HEK293 (cell line): Measurements from ENCODE around the gene PFAS.

Experiments
- GFI1B ChIP-seq: fragments of 450-650 bp; formaldehyde crosslinking; IDR thresholded peaks from 2 replicates; pipeline ENCODE4 v1.5.1; 2016; ENCODE audit warnings: missing biosample characterization, missing genetic modification characterization
- PRDM2 ChIP-seq: fragments of 450-650 bp; formaldehyde crosslinking; IDR thresholded peaks from 2 replicates; pipeline ENCODE4 v1.5.1; 2016; ENCODE audit warnings: missing biosample characterization, missing genetic modification characterization, borderline replicate concordance
- TSHZ1 ChIP-seq: fragments of 450-650 bp; formaldehyde crosslinking; IDR thresholded peaks from 2 replicates; pipeline ENCODE4 v1.5.1; 2016; ENCODE audit warnings: missing biosample characterization, missing genetic modification characterization, borderline replicate concordance
- ZFP37 ChIP-seq: fragments of 450-650 bp; formaldehyde crosslinking; IDR thresholded peaks from 2 replicates; pipeline ENCODE4 v1.5.1; 2016; ENCODE audit warnings: missing biosample characterization, missing genetic modification characterization
- ZFP69B ChIP-seq: fragments of 450-650 bp; formaldehyde crosslinking; IDR thresholded peaks from 2 replicates; pipeline ENCODE4 v1.5.1; 2016; ENCODE audit warnings: missing biosample characterization, missing genetic modification characterization
- ZNF155 ChIP-seq: fragments of 450-650 bp; formaldehyde crosslinking; IDR thresholded peaks from 2 replicates; pipeline ENCODE4 v1.5.1; 2016; ENCODE audit warnings: missing biosample characterization, missing genetic modification characterization
- ZNF157 ChIP-seq: fragments of 450-650 bp; formaldehyde crosslinking; IDR thresholded peaks from 2 replicates; pipeline ENCODE4 v1.5.1; 2016; ENCODE audit warnings: missing biosample characterization, missing genetic modification characterization
- ZNF169 ChIP-seq: fragments of 450-650 bp; formaldehyde crosslinking; IDR thresholded peaks from 2 replicates; pipeline ENCODE4 v1.5.1; 2016; ENCODE audit warnings: missing biosample characterization, missing genetic modification characterization
- ZNF19 ChIP-seq: fragments of 450-650 bp; formaldehyde crosslinking; IDR thresholded peaks from 2 replicates; pipeline ENCODE4; 2016; ENCODE audit warnings: missing biosample characterization, missing genetic modification characterization, low read depth
- ZNF274 ChIP-seq, 2 experiments: fragments of 200-500 bp in 1 of 2; fragments of 450-650 bp in 1 of 2; sonication (Bioruptor generic) in 1 of 2; formaldehyde crosslinking in 1 of 2; IDR thresholded peaks; 2 replicates each; pipeline versions ENCODE4 v1.5.1 to v1.6.1; 2014 to 2016; ENCODE audit warnings: borderline replicate concordance in 1 of 2, inconsistent platforms in 1 of 2, low read length in 1 of 2, missing biosample characterization in 1 of 2, missing genetic modification characterization in 1 of 2
- ZNF311 ChIP-seq: fragments of 450-650 bp; formaldehyde crosslinking; IDR thresholded peaks from 2 replicates; pipeline ENCODE4 v1.5.1; 2017; ENCODE audit warnings: missing biosample characterization, missing genetic modification characterization, borderline replicate concordance
- ZNF404 ChIP-seq: fragments of 450-650 bp; formaldehyde crosslinking; IDR thresholded peaks from 2 replicates; pipeline ENCODE4 v1.5.1; 2017; ENCODE audit warnings: missing biosample characterization, missing genetic modification characterization
- ZNF510 ChIP-seq: fragments of 450-650 bp; formaldehyde crosslinking; IDR thresholded peaks from 2 replicates; pipeline ENCODE4 v1.5.1; 2018; ENCODE audit warnings: mild to moderate bottlenecking, missing genetic modification characterization, missing biosample characterization; ENCODE audit not compliant: insufficient replicate concordance
- ZNF529 ChIP-seq: fragments of 450-650 bp; formaldehyde crosslinking; IDR thresholded peaks from 2 replicates; pipeline ENCODE4 v1.5.1; 2017; ENCODE audit warnings: missing genetic modification characterization, missing biosample characterization; ENCODE audit not compliant: insufficient replicate concordance
- ZNF776 ChIP-seq: fragments of 450-650 bp; formaldehyde crosslinking; IDR thresholded peaks from 2 replicates; pipeline ENCODE4 v1.5.0; 2017; ENCODE audit warnings: missing biosample characterization, missing genetic modification characterization, borderline replicate concordance
- ZNF837 ChIP-seq: fragments of 450-650 bp; formaldehyde crosslinking; IDR thresholded peaks from 2 replicates; pipeline ENCODE4 v1.5.1; 2016; ENCODE audit warnings: missing biosample characterization, missing genetic modification characterization
- ZSCAN23 ChIP-seq: fragments of 450-650 bp; formaldehyde crosslinking; IDR thresholded peaks from 2 replicates; pipeline ENCODE4 v1.5.1; 2016; ENCODE audit warnings: missing biosample characterization, missing genetic modification characterization
- TF ChIP-seq, protein P1 (sequence below): IDR thresholded peaks from 2 replicates; pipeline ENCODE4 v1.6.1; 2011; ENCODE audit warnings: mild to moderate bottlenecking, low read depth, low read length, borderline replicate concordance
- TF ChIP-seq, protein P2 (sequence below): fragments of 450-650 bp; formaldehyde crosslinking; IDR thresholded peaks from 2 replicates; pipeline ENCODE4 v1.5.1; 2017; ENCODE audit warnings: missing biosample characterization, missing genetic modification characterization
- TF ChIP-seq, protein P3 (sequence below): fragments of 450-650 bp; IDR thresholded peaks from 2 replicates; pipeline ENCODE4 v1.5.1; 2018; ENCODE audit warnings: missing biosample characterization, missing genetic modification characterization
- TF ChIP-seq, protein P4 (sequence below): fragments of 450-650 bp; formaldehyde crosslinking; IDR thresholded peaks from 2 replicates; pipeline ENCODE4 v1.5.1; 2016; ENCODE audit warnings: missing biosample characterization, missing genetic modification characterization, borderline replicate concordance

PFAS gene

DNA sequence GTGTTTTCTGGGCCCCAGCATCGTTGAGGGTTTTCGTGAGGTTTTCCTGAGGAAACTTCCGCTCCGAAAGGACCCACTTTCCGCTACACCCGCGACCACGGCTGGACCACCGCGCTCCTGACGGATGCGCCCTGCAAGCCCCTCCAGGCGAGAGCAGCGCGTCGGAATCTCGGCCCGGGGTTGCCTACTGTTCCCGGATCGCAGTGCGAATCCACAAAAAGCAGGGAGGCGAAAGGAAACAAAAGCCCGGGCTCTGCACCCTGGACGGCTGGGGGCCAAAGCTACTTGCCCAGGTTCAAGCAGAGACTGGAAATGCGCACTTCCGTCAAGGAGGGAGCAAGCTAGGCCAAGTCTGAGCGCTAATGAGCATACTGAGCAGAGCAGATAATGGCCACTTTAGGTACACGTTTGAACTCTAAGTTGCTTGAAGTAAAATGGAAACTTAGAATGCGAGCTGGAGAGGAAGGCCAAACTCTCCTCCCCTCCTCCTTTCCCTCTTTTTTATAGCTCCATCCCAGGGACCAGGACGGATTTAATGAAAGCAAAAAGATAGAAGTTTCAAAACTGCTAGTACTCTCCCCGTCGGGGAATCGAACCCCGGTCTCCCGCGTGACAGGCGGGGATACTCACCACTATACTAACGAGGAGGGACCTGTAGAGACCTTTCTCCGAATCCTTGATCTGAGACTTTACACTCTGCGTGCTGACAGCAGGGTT is 27.3 kb upstream of the PFAS start (continued):
- TF ChIP-seq TSHZ1 (tag by site-specific recombination): no peak
- TF ChIP-seq, protein P1, sequence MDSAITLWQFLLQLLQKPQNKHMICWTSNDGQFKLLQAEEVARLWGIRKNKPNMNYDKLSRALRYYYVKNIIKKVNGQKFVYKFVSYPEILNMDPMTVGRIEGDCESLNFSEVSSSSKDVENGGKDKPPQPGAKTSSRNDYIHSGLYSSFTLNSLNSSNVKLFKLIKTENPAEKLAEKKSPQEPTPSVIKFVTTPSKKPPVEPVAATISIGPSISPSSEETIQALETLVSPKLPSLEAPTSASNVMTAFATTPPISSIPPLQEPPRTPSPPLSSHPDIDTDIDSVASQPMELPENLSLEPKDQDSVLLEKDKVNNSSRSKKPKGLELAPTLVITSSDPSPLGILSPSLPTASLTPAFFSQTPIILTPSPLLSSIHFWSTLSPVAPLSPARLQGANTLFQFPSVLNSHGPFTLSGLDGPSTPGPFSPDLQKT: no peak
- TF ChIP-seq, protein P2, sequence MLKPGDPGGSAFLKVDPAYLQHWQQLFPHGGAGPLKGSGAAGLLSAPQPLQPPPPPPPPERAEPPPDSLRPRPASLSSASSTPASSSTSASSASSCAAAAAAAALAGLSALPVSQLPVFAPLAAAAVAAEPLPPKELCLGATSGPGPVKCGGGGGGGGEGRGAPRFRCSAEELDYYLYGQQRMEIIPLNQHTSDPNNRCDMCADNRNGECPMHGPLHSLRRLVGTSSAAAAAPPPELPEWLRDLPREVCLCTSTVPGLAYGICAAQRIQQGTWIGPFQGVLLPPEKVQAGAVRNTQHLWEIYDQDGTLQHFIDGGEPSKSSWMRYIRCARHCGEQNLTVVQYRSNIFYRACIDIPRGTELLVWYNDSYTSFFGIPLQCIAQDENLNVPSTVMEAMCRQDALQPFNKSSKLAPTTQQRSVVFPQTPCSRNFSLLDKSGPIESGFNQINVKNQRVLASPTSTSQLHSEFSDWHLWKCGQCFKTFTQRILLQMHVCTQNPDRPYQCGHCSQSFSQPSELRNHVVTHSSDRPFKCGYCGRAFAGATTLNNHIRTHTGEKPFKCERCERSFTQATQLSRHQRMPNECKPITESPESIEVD: peak; percentile 34; the same call in 1 of the 2 replicates
- no peak for TF ChIP-seq ZNF155 (tag by site-specific recombination)
- TF ChIP-seq ZNF157 (tag by site-specific recombination): no peak
- TF ChIP-seq GFI1B (tag by site-specific recombination): peak; percentile 31; the same call in 1 of the 2 replicates
- no peak for TF ChIP-seq ZFP37 (tag by site-specific recombination)
- 0 out of 2 replicates have a peak, but pooled peaks have one; percentile 44 for TF ChIP-seq ZSCAN23 (tag by site-specific recombination)
- TF ChIP-seq ZNF510: no peak
- no peak for TF ChIP-seq ZNF19 (tag by site-specific recombination)
- no peak for TF ChIP-seq ZNF311 (tag by site-specific recombination)
- no peak for TF ChIP-seq ZNF837
- peak; percentile 78 for TF ChIP-seq ZFP69B
- TF ChIP-seq ZNF274 (IDR thresholded peaks at IDR 0.05; ENCODE audit: low read length): no peak
- TF ChIP-seq ZNF274 (tag by site-specific recombination; IDR thresholded peaks at IDR 0.05; ENCODE audit: borderline replicate concordance): no peak
- TF ChIP-seq PRDM2 (tag by site-specific recombination): no peak
- TF ChIP-seq ZNF776 (tag by site-specific recombination): no peak
- no peak for TF ChIP-seq ZNF529 (tag by site-specific recombination)
- TF ChIP-seq, protein P3, sequence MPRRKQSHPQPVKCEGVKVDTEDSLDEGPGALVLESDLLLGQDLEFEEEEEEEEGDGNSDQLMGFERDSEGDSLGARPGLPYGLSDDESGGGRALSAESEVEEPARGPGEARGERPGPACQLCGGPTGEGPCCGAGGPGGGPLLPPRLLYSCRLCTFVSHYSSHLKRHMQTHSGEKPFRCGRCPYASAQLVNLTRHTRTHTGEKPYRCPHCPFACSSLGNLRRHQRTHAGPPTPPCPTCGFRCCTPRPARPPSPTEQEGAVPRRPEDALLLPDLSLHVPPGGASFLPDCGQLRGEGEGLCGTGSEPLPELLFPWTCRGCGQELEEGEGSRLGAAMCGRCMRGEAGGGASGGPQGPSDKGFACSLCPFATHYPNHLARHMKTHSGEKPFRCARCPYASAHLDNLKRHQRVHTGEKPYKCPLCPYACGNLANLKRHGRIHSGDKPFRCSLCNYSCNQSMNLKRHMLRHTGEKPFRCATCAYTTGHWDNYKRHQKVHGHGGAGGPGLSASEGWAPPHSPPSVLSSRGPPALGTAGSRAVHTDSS (tag by site-specific recombination): peak; percentile 52
- TF ChIP-seq, protein P4, sequence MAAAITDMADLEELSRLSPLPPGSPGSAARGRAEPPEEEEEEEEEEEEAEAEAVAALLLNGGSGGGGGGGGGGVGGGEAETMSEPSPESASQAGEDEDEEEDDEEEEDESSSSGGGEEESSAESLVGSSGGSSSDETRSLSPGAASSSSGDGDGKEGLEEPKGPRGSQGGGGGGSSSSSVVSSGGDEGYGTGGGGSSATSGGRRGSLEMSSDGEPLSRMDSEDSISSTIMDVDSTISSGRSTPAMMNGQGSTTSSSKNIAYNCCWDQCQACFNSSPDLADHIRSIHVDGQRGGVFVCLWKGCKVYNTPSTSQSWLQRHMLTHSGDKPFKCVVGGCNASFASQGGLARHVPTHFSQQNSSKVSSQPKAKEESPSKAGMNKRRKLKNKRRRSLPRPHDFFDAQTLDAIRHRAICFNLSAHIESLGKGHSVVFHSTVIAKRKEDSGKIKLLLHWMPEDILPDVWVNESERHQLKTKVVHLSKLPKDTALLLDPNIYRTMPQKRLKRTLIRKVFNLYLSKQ (tag by site-specific recombination): no peak
- no peak for TF ChIP-seq ZNF404
- TF ChIP-seq ZNF169 (tag by site-specific recombination): no peak
